K562 (cell line): ENCODE results near the gene FAM110D. TPM values are rescaled to one million over a fixed set of nuclear protein-coding genes. Genes with fewer than 3 reads are reported as not detected.
A peak's percentile ranks its signal among the peaks of the same experiment; 100 is the strongest.

Experiments used
- ADNP ChIP-seq: fragments of 200-800 bp; sonication (Bioruptor generic); IDR thresholded peaks from 2 replicates; pipeline ENCODE4 v1.6.1; 2016; ENCODE audit warnings: missing genetic modification characterization, missing compliant biosample characterization
- DDX20 ChIP-seq: fragments of 450-650 bp; IDR thresholded peaks from 2 replicates; pipeline ENCODE4 v1.6.1; 2016; ENCODE audit warnings: missing genetic modification characterization, low read depth, mild to moderate bottlenecking, missing compliant biosample characterization, moderate library complexity
- DPF2 ChIP-seq: fragments of 450-650 bp; IDR thresholded peaks from 2 replicates; pipeline ENCODE4 v1.6.1; 2016
- ETS2 ChIP-seq: IDR thresholded peaks from 2 replicates; pipeline ENCODE4 v1.6.1; 2016; ENCODE audit warnings: borderline replicate concordance, missing genetic modification characterization, mild to moderate bottlenecking, moderate library complexity, missing compliant biosample characterization; ENCODE audit not compliant: poor library complexity, severe bottlenecking
- ETV5 ChIP-seq: sonication (generic); formaldehyde crosslinking; IDR thresholded peaks from 2 replicates; pipeline ENCODE4 v1.4.0; 2020; ENCODE audit warnings: low read depth, mild to moderate bottlenecking, missing genetic modification reagents
- FOXA3 ChIP-seq, 2 experiments: fragments of 450-650 bp in 1 of 2; sonication (generic) in 1 of 2; formaldehyde crosslinking; IDR thresholded peaks in 1 of 2; conservative IDR thresholded peaks in 1 of 2; 2 replicates each; pipeline versions ENCODE4 v1.4.0 to v1.8.0; 2020 to 2022; ENCODE audit warnings: mild to moderate bottlenecking in 2 of 2, missing genetic modification reagents in 1 of 2
- GABPB1 ChIP-seq: sonication (generic); formaldehyde crosslinking; IDR thresholded peaks from 2 replicates; pipeline ENCODE4 v1.8.0; 2022; ENCODE audit warnings: mild to moderate bottlenecking, missing genetic modification reagents
- HDGF ChIP-seq: fragments of 450-650 bp; IDR thresholded peaks from 2 replicates; pipeline ENCODE4 v1.6.1; 2016
- HMG20B ChIP-seq: fragments of 250-450 bp; sonication (Bioruptor Pico); IDR thresholded peaks from 2 replicates; pipeline ENCODE4 v1.5.0; 2021; ENCODE audit warnings: mild to moderate bottlenecking
- IFI16 ChIP-seq: fragments of 250-450 bp; sonication (Bioruptor Pico); IDR thresholded peaks from 2 replicates; pipeline ENCODE4 v2.1.2; 2022; ENCODE audit warnings: mild to moderate bottlenecking, inconsistent platforms
- MBD2 ChIP-seq: sonication (generic); IDR thresholded peaks from 2 replicates; pipeline ENCODE4 v1.6.1; 2016; ENCODE audit warnings: low read depth, borderline replicate concordance
- MTA2 ChIP-seq: fragments of 450-650 bp; IDR thresholded peaks from 2 replicates; pipeline ENCODE4 v1.6.1; 2016; ENCODE audit warnings: low read depth
- NCOA4 ChIP-seq: fragments of 450-650 bp; IDR thresholded peaks from 2 replicates; pipeline ENCODE4 v1.6.1; 2018; ENCODE audit warnings: mild to moderate bottlenecking; ENCODE audit not compliant: partially characterized antibody
- NFIX ChIP-seq: fragments of 250-450 bp; sonication (Bioruptor Pico); IDR thresholded peaks from 2 replicates; pipeline ENCODE4 v1.4.0; 2020; ENCODE audit warnings: low read depth, mild to moderate bottlenecking, moderate library complexity
- POLR2B ChIP-seq: fragments of 450-650 bp; IDR thresholded peaks from 2 replicates; pipeline ENCODE4 v1.6.1; 2018; ENCODE audit warnings: low read depth; ENCODE audit not compliant: partially characterized antibody
- PTTG1 ChIP-seq: fragments of 450-650 bp; IDR thresholded peaks from 2 replicates; pipeline ENCODE4 v1.6.1; 2016; ENCODE audit warnings: low read depth, mild to moderate bottlenecking, missing genetic modification characterization, missing compliant biosample characterization
- PURB ChIP-seq: sonication (generic); formaldehyde crosslinking; IDR thresholded peaks from 2 replicates; pipeline ENCODE4 v1.9.0; 2021; ENCODE audit warnings: low read depth, mild to moderate bottlenecking, missing genetic modification reagents
- STAG1 ChIP-seq: sonication (generic); formaldehyde crosslinking; IDR thresholded peaks from 2 replicates; pipeline ENCODE4 v1.5.0; 2020; ENCODE audit warnings: missing genetic modification reagents, borderline replicate concordance
- STAT5B ChIP-seq: fragments of 250-450 bp; sonication (Bioruptor Pico); IDR thresholded peaks from 2 replicates; pipeline ENCODE4 v1.8.0; 2021; ENCODE audit warnings: mild to moderate bottlenecking, inconsistent platforms
- TAF9B ChIP-seq: fragments of 450-650 bp; IDR thresholded peaks from 2 replicates; pipeline ENCODE4 v1.6.1; 2018; ENCODE audit warnings: mild to moderate bottlenecking; ENCODE audit not compliant: partially characterized antibody
- ZNF12 ChIP-seq: sonication (generic); formaldehyde crosslinking; IDR thresholded peaks from 2 replicates; pipeline ENCODE4 v1.4.0; 2020; ENCODE audit warnings: mild to moderate bottlenecking, missing genetic modification reagents
- ZNF3 ChIP-seq: fragments of 250-450 bp; sonication (Bioruptor Pico); IDR thresholded peaks from 2 replicates; pipeline ENCODE4 v1.5.0; 2021; ENCODE audit warnings: mild to moderate bottlenecking, moderate library complexity
- ZNF830 ChIP-seq: fragments of 250-450 bp; sonication (Bioruptor Pico); IDR thresholded peaks from 2 replicates; pipeline ENCODE4 v1.5.0; 2021; ENCODE audit warnings: mild to moderate bottlenecking
- ZZZ3 ChIP-seq: fragments of 450-650 bp; IDR thresholded peaks from 2 replicates; pipeline ENCODE4 v1.6.1; 2016; ENCODE audit warnings: antibody characterized with exemption, mild to moderate bottlenecking, moderate library complexity
- polyA plus RNA-seq, 8 experiments: library from polyadenylated mRNA; depleted of rRNA in 4 of 8; stranded (reverse) in 5 of 8; unstranded in 3 of 8; fragments of >200 nt; fragmentation: Nextera tagmentation in 2 of 8; fragmentation: Illumina TruSeq in 1 of 8; extraction: Ambion mirVana in 2 of 8; extraction: Trizol in 1 of 8; gene quantifications; 2 replicates each; pipeline versions ENCODE4 v1.2.1 to v1.2.3, GENCODE V29; 2011 to 2014; ENCODE audit warnings: inconsistent platforms in 1 of 8, missing spikeins in 1 of 8
- total RNA-seq, 7 experiments: library from RNA; depleted of rRNA in 6 of 7; stranded (reverse); fragments of >200 nt in 6 of 7; fragmentation: Illumina TruSeq in 2 of 7; extraction: Trizol in 2 of 7; gene quantifications; 2 replicates each; pipeline versions ENCODE4 v1.2.1 to v1.2.3, GENCODE V29; 2011 to 2021; ENCODE audit warnings: low replicate concordance in 1 of 7
- TF ChIP-seq, protein P1 (sequence below): sonication (generic); formaldehyde crosslinking; IDR thresholded peaks from 2 replicates; pipeline ENCODE4 v1.8.0; 2022; ENCODE audit warnings: mild to moderate bottlenecking, missing genetic modification reagents
- TF ChIP-seq, protein P2 (sequence below): sonication (generic); formaldehyde crosslinking; IDR thresholded peaks from 2 replicates; pipeline ENCODE4 v1.8.0; 2022; ENCODE audit warnings: mild to moderate bottlenecking, missing genetic modification reagents, borderline replicate concordance

FAM110D gene
- total and polyA plus RNA-seq, 9 of the 15 experiments (the other 6 are each of a cell fraction or from before 2014, with no cell fraction given), result 0.04 to 1.1 (median 0.33) TPM

- TF ChIP-seq GABPB1 (no peak), POLR2B (peak; percentile 51), PTTG1 (tag) (no peak), PURB (CRISPR knock-in tag) (no peak), STAT5B (no peak), ZNF3 (no peak), HDGF (no peak), DDX20 (tag) (no peak), NCOA4 (no peak), ZNF12 (no peak), ADNP (tag) (no peak), NFIX (CRISPR knock-in tag) (no peak), ETS2 (no peak), MTA2 (no peak), MBD2 (no peak), STAG1 (no peak), ZZZ3 (no peak), DPF2 (no peak), HMG20B (CRISPR knock-in tag) (no peak), FOXA3 (CRISPR knock-in tag; conservative IDR thresholded peaks at IDR 0.05 in 1 of 2, IDR thresholded peaks at IDR 0.05 in 1 of 2) (no peak; a peak in 1 of 4 replicates), ZNF830 (no peak), IFI16 (CRISPR knock-in tag) (no peak), ETV5 (CRISPR knock-in tag) (no peak), TAF9B (peak; percentile 54)
- TF ChIP-seq, protein P1, sequence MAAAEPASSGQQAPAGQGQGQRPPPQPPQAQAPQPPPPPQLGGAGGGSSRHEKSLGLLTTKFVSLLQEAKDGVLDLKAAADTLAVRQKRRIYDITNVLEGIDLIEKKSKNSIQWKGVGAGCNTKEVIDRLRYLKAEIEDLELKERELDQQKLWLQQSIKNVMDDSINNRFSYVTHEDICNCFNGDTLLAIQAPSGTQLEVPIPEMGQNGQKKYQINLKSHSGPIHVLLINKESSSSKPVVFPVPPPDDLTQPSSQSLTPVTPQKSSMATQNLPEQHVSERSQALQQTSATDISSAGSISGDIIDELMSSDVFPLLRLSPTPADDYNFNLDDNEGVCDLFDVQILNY (CRISPR knock-in tag), result no peak
- TF ChIP-seq, protein P2, sequence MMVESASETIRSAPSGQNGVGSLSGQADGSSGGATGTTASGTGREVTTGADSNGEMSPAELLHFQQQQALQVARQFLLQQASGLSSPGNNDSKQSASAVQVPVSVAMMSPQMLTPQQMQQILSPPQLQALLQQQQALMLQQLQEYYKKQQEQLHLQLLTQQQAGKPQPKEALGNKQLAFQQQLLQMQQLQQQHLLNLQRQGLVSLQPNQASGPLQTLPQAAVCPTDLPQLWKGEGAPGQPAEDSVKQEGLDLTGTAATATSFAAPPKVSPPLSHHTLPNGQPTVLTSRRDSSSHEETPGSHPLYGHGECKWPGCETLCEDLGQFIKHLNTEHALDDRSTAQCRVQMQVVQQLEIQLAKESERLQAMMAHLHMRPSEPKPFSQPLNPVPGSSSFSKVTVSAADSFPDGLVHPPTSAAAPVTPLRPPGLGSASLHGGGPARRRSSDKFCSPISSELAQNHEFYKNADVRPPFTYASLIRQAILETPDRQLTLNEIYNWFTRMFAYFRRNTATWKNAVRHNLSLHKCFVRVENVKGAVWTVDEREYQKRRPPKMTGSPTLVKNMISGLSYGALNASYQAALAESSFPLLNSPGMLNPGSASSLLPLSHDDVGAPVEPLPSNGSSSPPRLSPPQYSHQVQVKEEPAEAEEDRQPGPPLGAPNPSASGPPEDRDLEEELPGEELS, result no peak
These were observed 31.4 kb upstream of the FAM110D start (continued) for GRCh38 chr1:26127235-26128163.
